OCI-LY1 (cell line): ENCODE results near the gene NUDT14.

Source experiments
- H2AFZ ChIP-seq: fragments of 200-600 bp; sonication (generic), shearing (Covaris generic); 2 replicates; pipeline ENCODE4 v1.6.0; 2014; ENCODE audit warnings: antibody characterized with exemption, mild to moderate bottlenecking, low read length
- H3F3A ChIP-seq: fragments of 200-600 bp; sonication (generic), shearing (Covaris generic); 2 replicates; pipeline ENCODE4 v1.6.0; 2014; ENCODE audit warnings: mild to moderate bottlenecking, antibody characterized with exemption, low read length, moderate library complexity; ENCODE audit not compliant: insufficient read depth
- H3K27ac ChIP-seq: fragments of 200-600 bp; sonication (generic); 2 replicates; pipeline ENCODE4 v1.5.1; 2014; ENCODE audit warnings: low read length, mixed run types, mild to moderate bottlenecking, low read depth; ENCODE audit not compliant: poor library complexity, severe bottlenecking
- H3K27me3 ChIP-seq: fragments of 200-600 bp; sonication (generic); 2 replicates; pipeline ENCODE4 v1.6.0; 2014; ENCODE audit warnings: antibody characterized with exemption, mild to moderate bottlenecking, low read length, moderate library complexity; ENCODE audit not compliant: insufficient read depth
- H3K36me3 ChIP-seq: fragments of 200-600 bp; sonication (generic); 2 replicates; pipeline ENCODE4 v1.6.1; 2014; ENCODE audit warnings: mild to moderate bottlenecking, antibody characterized with exemption, low read length, moderate library complexity, mixed read lengths; ENCODE audit not compliant: insufficient read depth
- H3K4me1 ChIP-seq: fragments of 200-600 bp; sonication (generic); 2 replicates; pipeline ENCODE4 v1.5.1; 2014; ENCODE audit warnings: mild to moderate bottlenecking, low read length, moderate library complexity; ENCODE audit not compliant: insufficient read depth, severe bottlenecking
- H3K4me2 ChIP-seq: fragments of 200-600 bp; sonication (generic), shearing (Covaris generic); 2 replicates; pipeline ENCODE4 v1.6.1; 2014; ENCODE audit warnings: low read length
- H3K4me3 ChIP-seq: fragments of 200-600 bp; sonication (generic); 2 replicates; pipeline ENCODE4 v1.5.1; 2014; ENCODE audit warnings: low read length, low read depth, mild to moderate bottlenecking, mixed read lengths; ENCODE audit not compliant: poor library complexity, severe bottlenecking
- H3K79me2 ChIP-seq: fragments of 200-600 bp; shearing (Covaris generic); 2 replicates; pipeline ENCODE4 v1.6.1; 2016; ENCODE audit warnings: mixed run types, low read length, mixed read lengths; ENCODE audit not compliant: insufficient read depth
- H3K9ac ChIP-seq: fragments of 200-600 bp; sonication (generic), shearing (Covaris generic); 2 replicates; pipeline ENCODE4 v1.6.1; 2014; ENCODE audit warnings: mild to moderate bottlenecking, low read length, mixed read lengths
- H3K9me2 ChIP-seq: fragments of 200-600 bp; sonication (generic), shearing (Covaris generic); 2 replicates; pipeline ENCODE4 v1.6.1; 2014; ENCODE audit warnings: low read depth, mild to moderate bottlenecking, low read length, mixed read lengths
- H3K9me3 ChIP-seq: fragments of 200-600 bp; shearing (Covaris generic); 2 replicates; pipeline ENCODE4 v1.6.1; 2014; ENCODE audit warnings: low read length, mixed read lengths
- H4K20me1 ChIP-seq: fragments of 200-600 bp; sonication (generic), shearing (Covaris generic); 2 replicates; pipeline ENCODE4 v1.6.0; 2016; ENCODE audit warnings: mild to moderate bottlenecking, low read length; ENCODE audit not compliant: insufficient read depth
- CTCF ChIP-seq: fragments of 200-600 bp; sonication (generic), shearing (Covaris generic); IDR thresholded peaks from 2 replicates; pipeline ENCODE4 v1.5.1; 2017; ENCODE audit warnings: mild to moderate bottlenecking, antibody characterized with exemption, low read length, moderate library complexity, mixed read lengths
- EZH2 ChIP-seq: fragments of 200-600 bp; sonication (generic), shearing (Covaris generic); IDR thresholded peaks from 2 replicates; pipeline ENCODE4 v1.8.0; 2017; ENCODE audit warnings: borderline replicate concordance, mixed run types, mild to moderate bottlenecking, antibody characterized with exemption, low read length, moderate library complexity, mixed read lengths

Gene NUDT14

GRCh38 chr14:105215602-105216001, 34.5 kb upstream of the NUDT14 start:
- H4K20me1 ChIP-seq: no peaks in the 10 kb centered on the region
- H3K36me3 ChIP-seq: no peaks in the 10 kb centered on the region
- H3K4me2 ChIP-seq: no peak overlapping the region

GRCh38 chr14:105214324-105214915, 33.3 kb upstream of the NUDT14 start:
- Histone ChIP-seq H3K4me3 (no peak overlapping the region), H3K9me2 (no peaks in the 10 kb centered on the region), H3K79me2 (no peaks in the 10 kb centered on the region), H3K9me3 (no peaks in the 10 kb centered on the region), H3K4me2 (no peak overlapping the region), H2AFZ (no peak overlapping the region), H3K36me3 (0 out of 2 replicates have a peak, but pooled peaks cover 3% of the 10 kb centered on the region), H3F3A (no peaks in the 10 kb centered on the region), H3K9ac (no peak overlapping the region), H3K4me1 (no peaks in the 10 kb centered on the region), H3K27ac (no peak overlapping the region), H4K20me1 (no peaks in the 10 kb centered on the region), H3K27me3 (no peaks in the 10 kb centered on the region)
- no peak for TF ChIP-seq CTCF
- TF ChIP-seq EZH2: no peak

More at GRCh38 chr14:105215602-105216001, 34.5 kb upstream of the NUDT14 start:
- Histone ChIP-seq H3F3A (no peaks in the 10 kb centered on the region), H3K9me3 (no peaks in the 10 kb centered on the region), H3K79me2 (no peaks in the 10 kb centered on the region), H3K9me2 (no peaks in the 10 kb centered on the region), H3K27me3 (no peaks in the 10 kb centered on the region), H3K27ac (no peak overlapping the region), H2AFZ (no peak overlapping the region), H3K9ac (no peak overlapping the region), H3K4me3 (no peak overlapping the region), H3K4me1 (no peaks in the 10 kb centered on the region)
- TF ChIP-seq EZH2: no peak

GRCh38 chr14:105213361-105213760, 32.2 kb upstream of the NUDT14 start:
- no peaks in the 10 kb centered on the region for H3K9me3 ChIP-seq
- H2AFZ ChIP-seq: no peak overlapping the region
- no peaks in the 10 kb centered on the region for H4K20me1 ChIP-seq
- no peaks in the 10 kb centered on the region for H3K27me3 ChIP-seq
- H3K9me2 ChIP-seq: no peaks in the 10 kb centered on the region
- no peak overlapping the region for H3K27ac ChIP-seq
- no peaks in the 10 kb centered on the region for H3F3A ChIP-seq
- no peak overlapping the region for H3K4me2 ChIP-seq
- H3K79me2 ChIP-seq: no peaks in the 10 kb centered on the region
- no peak for TF ChIP-seq EZH2
- TF ChIP-seq CTCF: no peak
- no peak overlapping the region for H3K4me3 ChIP-seq
- H3K4me1 ChIP-seq: no peaks in the 10 kb centered on the region
- no peak overlapping the region for H3K9ac ChIP-seq
- H3K36me3 ChIP-seq: 0 out of 2 replicates have a peak, but pooled peaks cover 3% of the 10 kb centered on the region
